ENCODE measurements around the gene RFT1.

DNA sequence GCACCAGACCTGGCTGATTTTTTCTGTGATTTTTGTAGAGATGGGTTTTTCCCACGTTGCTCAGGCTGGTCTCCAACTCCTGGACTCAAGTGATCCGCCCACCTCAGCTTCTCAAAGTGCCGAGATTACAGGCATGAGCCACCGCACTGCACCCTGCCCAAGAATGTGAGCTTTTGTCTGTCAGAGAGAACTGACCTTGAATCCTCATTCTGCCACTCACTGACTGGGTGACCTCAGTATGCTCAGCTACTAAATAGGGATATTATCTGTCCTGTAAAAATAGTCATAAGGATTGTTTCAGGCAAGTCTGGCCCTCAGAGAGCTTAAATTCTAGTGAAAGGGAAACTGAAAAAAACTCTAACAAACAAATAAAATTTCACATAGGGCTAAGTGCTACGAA, 2.1 kb upstream of the RFT1 start:
- no peak for TF ChIP-seq POLR2A (IDR thresholded peaks at IDR 0.05; ENCODE audit: borderline replicate concordance, extremely low read depth, insufficient read depth, insufficient read length)
- TF ChIP-seq POLR2AphosphoS5 (IDR thresholded peaks at IDR 0.05; ENCODE audit: low read depth, low read length) = no peak
- TF ChIP-seq, protein P1, sequence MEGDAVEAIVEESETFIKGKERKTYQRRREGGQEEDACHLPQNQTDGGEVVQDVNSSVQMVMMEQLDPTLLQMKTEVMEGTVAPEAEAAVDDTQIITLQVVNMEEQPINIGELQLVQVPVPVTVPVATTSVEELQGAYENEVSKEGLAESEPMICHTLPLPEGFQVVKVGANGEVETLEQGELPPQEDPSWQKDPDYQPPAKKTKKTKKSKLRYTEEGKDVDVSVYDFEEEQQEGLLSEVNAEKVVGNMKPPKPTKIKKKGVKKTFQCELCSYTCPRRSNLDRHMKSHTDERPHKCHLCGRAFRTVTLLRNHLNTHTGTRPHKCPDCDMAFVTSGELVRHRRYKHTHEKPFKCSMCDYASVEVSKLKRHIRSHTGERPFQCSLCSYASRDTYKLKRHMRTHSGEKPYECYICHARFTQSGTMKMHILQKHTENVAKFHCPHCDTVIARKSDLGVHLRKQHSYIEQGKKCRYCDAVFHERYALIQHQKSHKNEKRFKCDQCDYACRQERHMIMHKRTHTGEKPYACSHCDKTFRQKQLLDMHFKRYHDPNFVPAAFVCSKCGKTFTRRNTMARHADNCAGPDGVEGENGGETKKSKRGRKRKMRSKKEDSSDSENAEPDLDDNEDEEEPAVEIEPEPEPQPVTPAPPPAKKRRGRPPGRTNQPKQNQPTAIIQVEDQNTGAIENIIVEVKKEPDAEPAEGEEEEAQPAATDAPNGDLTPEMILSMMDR (IDR thresholded peaks at IDR 0.05 in 2 of 3, conservative IDR thresholded peaks at IDR 0.05 in 1 of 3; ENCODE audit: borderline replicate concordance in 1 of 3, insufficient read depth in 1 of 3, low read depth in 2 of 3, low read length in 2 of 3) = no peak
- no peak for TF ChIP-seq RAD21 (IDR thresholded peaks at IDR 0.05; ENCODE audit: low read depth)
- no peak for TF ChIP-seq ZNF274 (IDR thresholded peaks at IDR 0.05; ENCODE audit: low read depth, low read length)
- no peak for TF ChIP-seq CEBPB (IDR thresholded peaks at IDR 0.05; ENCODE audit: low read depth)
